Karpas-422 (cell line): Measurements from ENCODE around the gene RFX2. TPM values are rescaled to one million over a fixed set of nuclear protein-coding genes. Genes with fewer than 3 reads are reported as not detected.

Experiments
- DNase-seq: peaks from one replicate; pipeline ENCODE4 v3.0.0-alpha.2; 2015
- H2AFZ ChIP-seq: fragments of 200-600 bp; sonication (generic); 2 replicates; pipeline ENCODE4 v1.6.1; 2014; ENCODE audit warnings: antibody characterized with exemption, low read length, mixed read lengths
- H3K27ac ChIP-seq: fragments of 200-600 bp; sonication (generic); 2 replicates; pipeline ENCODE4 v1.5.1; 2014; ENCODE audit warnings: mild to moderate bottlenecking, low read length, moderate library complexity
- H3K27me3 ChIP-seq: fragments of 200-600 bp; sonication (generic); 2 replicates; pipeline ENCODE4 v1.6.1; 2014; ENCODE audit warnings: low read length, mixed read lengths
- H3K36me3 ChIP-seq: fragments of 200-600 bp; sonication (generic); 2 replicates; pipeline ENCODE4 v1.6.1; 2014; ENCODE audit warnings: low read length, mixed read lengths; ENCODE audit not compliant: insufficient read depth
- H3K4me1 ChIP-seq: fragments of 200-600 bp; sonication (generic); 2 replicates; pipeline ENCODE4 v1.6.1; 2014; ENCODE audit warnings: mild to moderate bottlenecking, low read length, mixed read lengths
- H3K4me2 ChIP-seq: fragments of 200-600 bp; sonication (generic); 2 replicates; pipeline ENCODE4 v1.6.1; 2014; ENCODE audit warnings: low read length, low read depth, mild to moderate bottlenecking; ENCODE audit not compliant: poor library complexity, severe bottlenecking
- H3K4me3 ChIP-seq: fragments of 200-600 bp; sonication (generic); 2 replicates; pipeline ENCODE4 v1.5.1; 2014; ENCODE audit warnings: mild to moderate bottlenecking, antibody characterized with exemption, low read length, mixed read lengths
- H3K79me2 ChIP-seq: fragments of 200-600 bp; sonication (generic); 2 replicates; pipeline ENCODE4 v1.6.1; 2014; ENCODE audit warnings: mild to moderate bottlenecking, low read length, mixed read lengths
- H3K9ac ChIP-seq: fragments of 200-600 bp; sonication (generic); 2 replicates; pipeline ENCODE4 v1.6.0; 2014; ENCODE audit warnings: low read length
- H3K9me2 ChIP-seq: fragments of 200-600 bp; sonication (generic), shearing (Covaris generic); replicated peaks from 2 replicates; pipeline ENCODE4 v1.6.0; 2014; ENCODE audit warnings: mild to moderate bottlenecking, low read length, moderate library complexity; ENCODE audit not compliant: insufficient read depth
- H3K9me3 ChIP-seq: fragments of 300-700, 200-600 bp; sonication (generic); 2 replicates; pipeline ENCODE4 v1.6.1; 2014; ENCODE audit warnings: low read length, mixed read lengths
- H4K20me1 ChIP-seq: fragments of 200-600 bp; sonication (generic); 2 replicates; pipeline ENCODE4 v1.6.1; 2014; ENCODE audit warnings: mild to moderate bottlenecking, antibody characterized with exemption, low read length, low read depth; ENCODE audit not compliant: insufficient read depth
- total RNA-seq: library from RNA; depleted of rRNA; stranded (reverse); fragments of >200 nt; shearing (Covaris generic); gene quantifications from 2 replicates; pipeline ENCODE4 v1.2.3, GENCODE V29; 2014; ENCODE audit warnings: low replicate concordance

The RFX2 gene
- total RNA-seq, 1 experiment from 2014 or later, result 6.4 TPM

GRCh38 chr19:5985098-5985783, 125.1 kb downstream of the RFX2 start:
- Histone ChIP-seq H3K9ac (no peak overlapping the region), H3K9me3 (no peaks in the 10 kb centered on the region), H3K4me1 (peaks cover 3% of the 10 kb centered on the region; the same call in 1 of the 2 replicates), H3K79me2 (no peaks in the 10 kb centered on the region), H3K4me3 (no peak overlapping the region), H3K9me2 (no peaks in the 10 kb centered on the region), H3K27ac (no peak overlapping the region), H3K4me2 (no peak overlapping the region), H2AFZ (no peak overlapping the region), H3K36me3 (no peaks in the 10 kb centered on the region), H3K27me3 (no peaks in the 10 kb centered on the region), H4K20me1 (no peaks in the 10 kb centered on the region)
- DNase-seq, result no peak

GRCh38 chr19:5984600-5984999, 125.7 kb downstream of the RFX2 start:
- H3K9ac ChIP-seq, result no peak overlapping the region
- DNase-seq, result no peak

GRCh38 chr19:5983367-5983955, 126.8 kb downstream of the RFX2 start:
- Histone ChIP-seq H3K36me3 (no peaks in the 10 kb centered on the region), H3K4me2 (no peak overlapping the region), H3K27me3 (no peaks in the 10 kb centered on the region), H3K4me1 (peaks cover 15% of the 10 kb centered on the region), H3K9me3 (no peaks in the 10 kb centered on the region), H3K9me2 (no peaks in the 10 kb centered on the region), H4K20me1 (no peaks in the 10 kb centered on the region), H2AFZ (no peak overlapping the region), H3K27ac (no peak overlapping the region), H3K4me3 (no peak overlapping the region), H3K79me2 (peaks cover 11% of the 10 kb centered on the region), H3K9ac (no peak overlapping the region)
- no peak for DNase-seq

More at GRCh38 chr19:5984600-5984999, 125.7 kb downstream of the RFX2 start:
- no peaks in the 10 kb centered on the region for H3K27me3 ChIP-seq
- no peak overlapping the region for H3K27ac ChIP-seq
- no peaks in the 10 kb centered on the region for H3K9me2 ChIP-seq
- no peak overlapping the region for H3K4me2 ChIP-seq
- no peak overlapping the region for H3K4me3 ChIP-seq
- H4K20me1 ChIP-seq, result no peaks in the 10 kb centered on the region
- H3K9me3 ChIP-seq, result no peaks in the 10 kb centered on the region
- peaks cover 6% of the 10 kb centered on the region for H3K4me1 ChIP-seq
- H3K79me2 ChIP-seq, result 0 out of 2 replicates have a peak, but pooled peaks cover 3% of the 10 kb centered on the region
- H3K36me3 ChIP-seq, result no peaks in the 10 kb centered on the region
- no peak overlapping the region for H2AFZ ChIP-seq

GRCh38 chr19:5978606-5979552, 131.4 kb downstream of the RFX2 start:
- Histone ChIP-seq H3K4me1 (peaks cover 42% of the 10 kb centered on the region), H3K27ac (peak overlapping the region; percentile 47; the same call in 1 of the 2 replicates), H3K27me3 (no peaks in the 10 kb centered on the region), H3K4me2 (peak overlapping the region; percentile 92), H4K20me1 (peaks cover 14% of the 10 kb centered on the region; the same call in 1 of the 2 replicates), H3K9ac (peak overlapping the region; percentile 93), H3K79me2 (peaks cover 53% of the 10 kb centered on the region), H3K4me3 (peak overlapping the region; percentile 78), H3K9me2 (no peaks in the 10 kb centered on the region), H3K9me3 (no peaks in the 10 kb centered on the region), H2AFZ (peak overlapping the region; percentile 95), H3K36me3 (peaks cover 11% of the 10 kb centered on the region; the same call in 1 of the 2 replicates)
- DNase-seq, result no peak

- Histone ChIP-seq H3K9ac (peak within 1 kb of the TSS; percentile 93), H3K4me2 (peak within 1 kb of the TSS; percentile 95), H3K27ac (peak within 1 kb of the TSS; percentile 47), H3K9me3 (no peaks in the 10 kb centered on the region), H3K79me2 (peaks cover 62% of the 10 kb centered on the region), H2AFZ (peak within 1 kb of the TSS; percentile 95), H3K4me3 (peak within 1 kb of the TSS; percentile 78), H3K36me3 (peaks cover 14% of the 10 kb centered on the region; the same call in 1 of the 2 replicates), H4K20me1 (peaks cover 23% of the 10 kb centered on the region; the same call in 1 of the 2 replicates), H3K27me3 (no peaks in the 10 kb centered on the region), H3K9me2 (no peaks in the 10 kb centered on the region), H3K4me1 (peaks cover 42% of the 10 kb centered on the region)
- peak; percentile 99 for DNase-seq
Observed at GRCh38 chr19:5977785-5978605, 132.3 kb downstream of the RFX2 start, which contains the start of gene RANBP3. Gene RANBP3, minus strand, starts transcription at chr19:5978140. Its CDS starts 58 bp downstream, at chr19:5978082.

- DNase-seq, result no peak
- no peaks in the 10 kb centered on the region for H3K9me3 ChIP-seq
- H3K27ac ChIP-seq, result peak overlapping the region; percentile 35
- H3K79me2 ChIP-seq, result peaks cover 69% of the 10 kb centered on the region
- peaks cover 14% of the 10 kb centered on the region; the same call in 1 of the 2 replicates for H3K36me3 ChIP-seq
- peak overlapping the region; percentile 87 for H3K9ac ChIP-seq
- H3K27me3 ChIP-seq, result no peaks in the 10 kb centered on the region
- H3K4me3 ChIP-seq, result peak overlapping the region; percentile 78
- H3K4me1 ChIP-seq, result peaks cover 42% of the 10 kb centered on the region
- H2AFZ ChIP-seq, result peak overlapping the region; percentile 12; the same call in 1 of the 2 replicates
- H3K4me2 ChIP-seq, result peak overlapping the region; percentile 95
- no peaks in the 10 kb centered on the region for H3K9me2 ChIP-seq
- peaks cover 26% of the 10 kb centered on the region; the same call in 1 of the 2 replicates for H4K20me1 ChIP-seq
Observed at GRCh38 chr19:5977222-5977784, 133.0 kb downstream of the RFX2 start.

- H3K9me2 ChIP-seq, result no peaks in the 10 kb centered on the region
- DNase-seq, result no peak
- H3K4me2 ChIP-seq, result peak overlapping the region; percentile 95
- H4K20me1 ChIP-seq, result peaks cover 26% of the 10 kb centered on the region; the same call in 1 of the 2 replicates
- peaks cover 42% of the 10 kb centered on the region for H3K4me1 ChIP-seq
- H3K79me2 ChIP-seq, result peaks cover 74% of the 10 kb centered on the region
- H3K9ac ChIP-seq, result peak overlapping the region; percentile 87
- peaks cover 14% of the 10 kb centered on the region; the same call in 1 of the 2 replicates for H3K36me3 ChIP-seq
- no peaks in the 10 kb centered on the region for H3K27me3 ChIP-seq
- H3K9me3 ChIP-seq, result no peaks in the 10 kb centered on the region
- no peak overlapping the region for H2AFZ ChIP-seq
- peak overlapping the region; percentile 78 for H3K4me3 ChIP-seq
- H3K27ac ChIP-seq, result no peak overlapping the region; the same call in 1 of the 2 replicates
Observed at GRCh38 chr19:5976768-5977167, 133.5 kb downstream of the RFX2 start.
